ENCODE measurements around the gene LSG1. TPM values are rescaled to one million over a fixed set of nuclear protein-coding genes. Genes with fewer than 3 reads are reported as not detected.

Gene LSG1
- total RNA-seq, 1 donor from 2014 or later, result 40.9 TPM

DNA sequence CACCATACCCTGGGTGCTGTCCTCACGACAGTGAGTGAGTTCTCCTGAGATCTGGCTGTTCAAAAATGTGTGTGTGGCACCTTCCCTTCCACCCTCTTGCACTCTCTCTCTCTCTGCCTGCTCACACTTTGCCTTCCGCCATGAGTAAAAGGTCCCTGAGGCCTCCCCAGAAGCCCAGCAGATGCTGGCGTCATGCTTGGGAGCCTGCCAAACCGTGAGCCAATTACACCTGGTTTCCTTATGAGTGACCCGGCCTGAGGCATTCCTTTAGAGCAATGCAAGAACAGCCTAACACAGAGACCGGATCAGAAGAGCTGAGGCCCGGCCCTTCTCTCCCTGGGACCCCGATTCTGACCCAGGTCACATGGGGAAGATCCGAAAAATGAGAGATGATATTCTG is 54.2 kb downstream of the LSG1 start:
- Histone ChIP-seq H3K27ac (no peak overlapping the region), H3K36me3 (peaks cover 16% of the 10 kb centered on the region), H3K27me3 (ENCODE audit: low read depth) (no peaks in the 10 kb centered on the region), H3K9me3 (no peaks in the 10 kb centered on the region), H3K4me3 (no peak overlapping the region), H3K4me1 (no peaks in the 10 kb centered on the region)
- TF ChIP-seq, protein P1, sequence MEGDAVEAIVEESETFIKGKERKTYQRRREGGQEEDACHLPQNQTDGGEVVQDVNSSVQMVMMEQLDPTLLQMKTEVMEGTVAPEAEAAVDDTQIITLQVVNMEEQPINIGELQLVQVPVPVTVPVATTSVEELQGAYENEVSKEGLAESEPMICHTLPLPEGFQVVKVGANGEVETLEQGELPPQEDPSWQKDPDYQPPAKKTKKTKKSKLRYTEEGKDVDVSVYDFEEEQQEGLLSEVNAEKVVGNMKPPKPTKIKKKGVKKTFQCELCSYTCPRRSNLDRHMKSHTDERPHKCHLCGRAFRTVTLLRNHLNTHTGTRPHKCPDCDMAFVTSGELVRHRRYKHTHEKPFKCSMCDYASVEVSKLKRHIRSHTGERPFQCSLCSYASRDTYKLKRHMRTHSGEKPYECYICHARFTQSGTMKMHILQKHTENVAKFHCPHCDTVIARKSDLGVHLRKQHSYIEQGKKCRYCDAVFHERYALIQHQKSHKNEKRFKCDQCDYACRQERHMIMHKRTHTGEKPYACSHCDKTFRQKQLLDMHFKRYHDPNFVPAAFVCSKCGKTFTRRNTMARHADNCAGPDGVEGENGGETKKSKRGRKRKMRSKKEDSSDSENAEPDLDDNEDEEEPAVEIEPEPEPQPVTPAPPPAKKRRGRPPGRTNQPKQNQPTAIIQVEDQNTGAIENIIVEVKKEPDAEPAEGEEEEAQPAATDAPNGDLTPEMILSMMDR (IDR thresholded peaks at IDR 0.05), result no peak
- intact Hi-C loops (cut with DNase I), result no loop called here
- DNase-seq (no peak), ATAC-seq (no peak)

- H3K4me1 ChIP-seq, result no peaks in the 10 kb centered on the region
- DNase-seq (no peak), ATAC-seq (no peak)
- no peaks in the 10 kb centered on the region for H3K9me3 ChIP-seq
- no peak overlapping the region for H3K4me3 ChIP-seq
- no peak overlapping the region for H3K27ac ChIP-seq
- TF ChIP-seq, protein P1 (IDR thresholded peaks at IDR 0.05), result no peak
- intact Hi-C loops (cut with DNase I), result no loop called here
- no peaks in the 10 kb centered on the region for H3K27me3 ChIP-seq (ENCODE audit: low read depth)
- peaks cover 14% of the 10 kb centered on the region for H3K36me3 ChIP-seq
Observed at GRCh38 chr3:194617143-194617671, 54.8 kb downstream of the LSG1 start.

DNA sequence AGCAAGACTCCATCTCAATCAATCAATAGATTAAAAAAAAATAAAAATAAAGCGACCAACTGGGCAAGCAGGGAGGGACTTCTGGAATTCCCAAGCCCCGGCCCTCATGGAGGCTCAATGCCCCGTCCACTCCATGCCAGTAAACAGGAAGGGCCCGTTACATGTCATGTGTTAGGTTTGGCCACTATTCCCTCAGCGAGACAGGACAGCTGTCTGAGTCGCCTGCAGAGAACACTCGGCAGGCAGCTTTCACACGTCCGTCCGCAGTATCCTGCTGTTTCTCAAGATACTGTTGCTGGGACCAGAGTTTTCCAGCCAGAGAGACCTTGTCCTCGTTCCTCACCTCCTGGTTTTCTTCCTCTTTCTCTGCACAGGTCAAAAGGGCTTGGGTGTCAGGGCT is 56.8 kb downstream of the LSG1 start:
- intact Hi-C loops (cut with DNase I), result no loop called here
- no peak for ATAC-seq
- TF ChIP-seq, protein P1 (IDR thresholded peaks at IDR 0.05), result no peak

DNA sequence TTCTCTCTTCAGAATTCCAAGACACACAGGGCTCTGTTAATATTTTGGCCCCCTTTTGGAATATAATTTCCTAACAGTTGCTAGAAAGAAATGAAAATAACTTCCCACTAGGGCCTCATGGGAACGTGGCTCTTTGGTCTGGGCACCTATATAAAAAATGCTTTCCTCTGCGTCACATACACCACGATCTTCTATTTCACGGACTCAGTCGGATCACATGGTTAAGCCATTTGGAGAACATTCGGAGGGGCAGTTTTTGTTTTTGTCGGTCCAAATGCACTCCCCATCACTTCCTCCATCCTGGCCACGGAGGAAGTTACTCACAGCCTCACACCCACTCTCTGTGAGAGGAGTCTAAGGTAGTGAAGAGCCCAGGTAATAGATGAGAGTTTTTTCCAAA is 59.8 kb downstream of the LSG1 start:
- Histone ChIP-seq H3K27ac (no peak overlapping the region), H3K9me3 (no peaks in the 10 kb centered on the region), H3K36me3 (peaks cover 12% of the 10 kb centered on the region), H3K4me1 (no peaks in the 10 kb centered on the region), H3K27me3 (ENCODE audit: low read depth) (no peaks in the 10 kb centered on the region), H3K4me3 (no peak overlapping the region)
- TF ChIP-seq, protein P1 (IDR thresholded peaks at IDR 0.05), result no peak
- intact Hi-C loops (cut with DNase I), result no loop called here
- ATAC-seq (no peak), DNase-seq (no peak)

More for the DNA sequence above, 56.8 kb downstream of the LSG1 start:
- H3K27me3 ChIP-seq (ENCODE audit: low read depth), result no peaks in the 10 kb centered on the region
- H3K9me3 ChIP-seq, result no peaks in the 10 kb centered on the region
- H3K27ac ChIP-seq, result no peak overlapping the region
- peaks cover 14% of the 10 kb centered on the region for H3K36me3 ChIP-seq
- no peak overlapping the region for H3K4me3 ChIP-seq
- no peak for DNase-seq
- no peaks in the 10 kb centered on the region for H3K4me1 ChIP-seq

- DNase-seq, result no peak
- intact Hi-C loops (cut with DNase I), result no loop called here
- H3K27ac ChIP-seq, result no peak overlapping the region
- no peaks in the 10 kb centered on the region for H3K9me3 ChIP-seq
- no peaks in the 10 kb centered on the region for H3K4me1 ChIP-seq
- no peak for ATAC-seq
- no peaks in the 10 kb centered on the region for H3K27me3 ChIP-seq (ENCODE audit: low read depth)
- H3K4me3 ChIP-seq, result no peak overlapping the region
- TF ChIP-seq, protein P1 (IDR thresholded peaks at IDR 0.05), result no peak
- H3K36me3 ChIP-seq, result peaks cover 9% of the 10 kb centered on the region
Observed at GRCh38 chr3:194610689-194611088, 61.3 kb downstream of the LSG1 start.

- Histone ChIP-seq H3K4me3 (no peak overlapping the region), H3K4me1 (no peaks in the 10 kb centered on the region), H3K27ac (no peak overlapping the region), H3K9me3 (no peaks in the 10 kb centered on the region), H3K36me3 (peaks cover 12% of the 10 kb centered on the region), H3K27me3 (ENCODE audit: low read depth) (no peaks in the 10 kb centered on the region)
- intact Hi-C loops (cut with DNase I), result no loop called here
- ATAC-seq (no peak), DNase-seq (no peak)
- TF ChIP-seq, protein P1 (IDR thresholded peaks at IDR 0.05), result no peak
Observed at GRCh38 chr3:194609601-194610000, 62.4 kb downstream of the LSG1 start.
